Smooth muscle cell (in vitro differentiated cells): ENCODE measurements around the gene CCDC187. TPM values are rescaled to one million over a fixed set of nuclear protein-coding genes. Genes with fewer than 3 reads are reported as not detected.

Source experiments
- DNase-seq: peaks from one replicate; lab custom pipeline; 2025; ENCODE audit not compliant: unreplicated experiment; lab: John Stamatoyannopoulos, UW
- H2AFZ ChIP-seq: fragments of 200-600 bp; sonication (generic); 2 replicates; pipeline ENCODE4 v1.6.0; 2016; ENCODE audit warnings: antibody characterized with exemption, low read depth, mild to moderate bottlenecking
- H3F3A ChIP-seq: fragments of 200-600 bp; sonication (generic); 2 replicates; pipeline ENCODE4 v1.6.0; 2017; ENCODE audit warnings: antibody characterized with exemption, low read depth
- H3K27ac ChIP-seq: fragments of 200-600 bp; sonication (generic); 2 replicates; pipeline ENCODE4 v1.5.1; 2016; ENCODE audit warnings: low read depth, mild to moderate bottlenecking
- H3K27me3 ChIP-seq: fragments of 200-600 bp; sonication (generic); 2 replicates; pipeline ENCODE4 v1.6.1; 2016; ENCODE audit warnings: low read depth, mild to moderate bottlenecking
- H3K36me3 ChIP-seq: fragments of 200-600 bp; sonication (generic); 2 replicates; pipeline ENCODE4 v1.5.1; 2016; ENCODE audit warnings: low read depth
- H3K4me1 ChIP-seq: fragments of 200-600 bp; sonication (generic); 2 replicates; pipeline ENCODE4 v1.5.1; 2016; ENCODE audit warnings: low read depth
- H3K4me2 ChIP-seq: fragments of 200-600 bp; sonication (generic); 2 replicates; pipeline ENCODE4 v1.6.0; 2016; ENCODE audit warnings: mild to moderate bottlenecking
- H3K4me3 ChIP-seq: fragments of 200-600 bp; sonication (generic); 2 replicates; pipeline ENCODE4 v1.5.1; 2016; ENCODE audit warnings: mild to moderate bottlenecking
- H3K79me2 ChIP-seq: fragments of 200-600 bp; sonication (generic); 2 replicates; pipeline ENCODE4 v1.6.0; 2016; ENCODE audit warnings: low read depth, mild to moderate bottlenecking
- H3K9ac ChIP-seq: fragments of 200-600 bp; sonication (generic); 2 replicates; pipeline ENCODE4 v1.6.0; 2016; ENCODE audit warnings: low read depth
- H3K9me3 ChIP-seq: fragments of 200-600 bp; sonication (generic); replicated peaks from 2 replicates; pipeline ENCODE4 v1.5.1; 2016; ENCODE audit warnings: low read depth
- H4K20me1 ChIP-seq: fragments of 200-600 bp; sonication (generic); 2 replicates; pipeline ENCODE4 v1.6.0; 2016; ENCODE audit warnings: low read depth
- WGBS: methylation state at CpG from one replicate; pipeline ENCODE4 v1.1.7; 2016; ENCODE audit warnings: low lambda C conversion rate; 5-methylcytosine and 5-hydroxymethylcytosine counted together
- polyA plus RNA-seq: library from polyadenylated mRNA; unstranded; fragments of >200 nt; fragmentation: Nextera tagmentation; extraction: Ambion mirVana; gene quantifications from 2 replicates; pipeline ENCODE4 v1.2.1, GENCODE V29; 2016
- total RNA-seq: library from RNA; depleted of rRNA; stranded (reverse); fragments of >200 nt; gene quantifications from 2 replicates; pipeline ENCODE4 v1.2.3, GENCODE V29; 2014
- TF ChIP-seq, protein P1 (sequence below): fragments of 200-600 bp; sonication (generic); IDR thresholded peaks from 2 replicates; pipeline ENCODE4 v1.5.1; 2017; ENCODE audit warnings: borderline replicate concordance, mild to moderate bottlenecking, antibody characterized with exemption; ENCODE audit not compliant: insufficient read depth, poor library complexity, severe bottlenecking

Gene CCDC187
- total and polyA plus RNA-seq, 2 experiments from 2014 or later, result 0.10 TPM; not detected in 1

DNA sequence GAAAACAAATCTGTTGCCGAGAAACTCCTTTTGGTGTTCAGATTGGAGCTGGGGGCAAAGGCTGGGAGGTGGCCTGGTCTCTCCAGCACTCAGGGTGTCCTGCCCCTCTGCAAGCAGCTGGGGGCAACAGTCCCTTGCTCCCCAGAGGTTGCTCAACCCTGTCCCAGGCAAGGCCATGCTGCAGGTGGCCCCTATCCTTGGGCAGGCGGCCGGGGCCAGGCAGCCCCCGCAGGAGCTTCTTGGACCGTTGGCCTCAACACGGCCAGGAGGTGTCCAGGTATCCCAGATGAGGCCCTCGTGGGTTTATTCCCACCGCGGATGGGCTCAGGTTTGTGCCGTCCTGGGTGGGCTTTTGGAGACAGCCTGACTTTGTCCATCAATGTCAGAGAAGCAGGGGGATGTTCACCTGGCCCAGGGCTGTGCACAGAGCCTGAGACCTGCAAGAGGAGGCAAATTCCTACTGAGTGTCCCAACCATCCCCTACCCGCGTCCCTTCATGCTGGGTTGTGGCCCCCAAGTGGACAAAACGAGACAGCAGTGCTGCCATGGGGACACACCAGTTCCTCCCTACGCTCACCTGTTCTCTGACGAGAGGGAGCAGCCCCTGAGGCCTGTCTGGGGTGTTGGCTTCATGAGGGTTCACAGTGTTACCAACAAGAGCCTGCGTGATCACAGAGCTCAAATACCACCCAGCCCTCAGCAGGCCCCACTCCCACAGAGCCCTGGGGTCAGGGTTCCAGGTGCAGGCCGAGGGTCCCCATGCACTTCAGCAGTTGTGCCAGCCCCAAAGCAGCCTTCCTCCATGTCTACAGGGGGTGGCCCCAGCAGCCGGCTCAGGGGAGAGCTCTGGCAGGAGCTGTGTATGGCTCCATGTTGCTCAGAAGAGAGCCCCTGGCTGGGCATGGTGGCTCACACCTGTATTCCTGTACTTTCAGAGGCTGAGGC is 9.5 kb upstream of the CCDC187 start:
- H3K27me3 ChIP-seq, result no peaks in the 10 kb centered on the region
- H3K9ac ChIP-seq, result no peak overlapping the region
- H3K4me1 ChIP-seq, result no peaks in the 10 kb centered on the region
- no peaks in the 10 kb centered on the region for H3F3A ChIP-seq
- no peaks in the 10 kb centered on the region for H3K36me3 ChIP-seq
- no peaks in the 10 kb centered on the region for H4K20me1 ChIP-seq
- DNase-seq, result no peak
- no peak overlapping the region for H3K4me2 ChIP-seq
- 93% methylated on average over 18 of the region's 18 CpGs for WGBS
- no peak overlapping the region for H3K27ac ChIP-seq
- H2AFZ ChIP-seq, result no peak overlapping the region
- H3K4me3 ChIP-seq, result no peak overlapping the region
- no peaks in the 10 kb centered on the region for H3K9me3 ChIP-seq
- no peaks in the 10 kb centered on the region for H3K79me2 ChIP-seq
- TF ChIP-seq, protein P1, sequence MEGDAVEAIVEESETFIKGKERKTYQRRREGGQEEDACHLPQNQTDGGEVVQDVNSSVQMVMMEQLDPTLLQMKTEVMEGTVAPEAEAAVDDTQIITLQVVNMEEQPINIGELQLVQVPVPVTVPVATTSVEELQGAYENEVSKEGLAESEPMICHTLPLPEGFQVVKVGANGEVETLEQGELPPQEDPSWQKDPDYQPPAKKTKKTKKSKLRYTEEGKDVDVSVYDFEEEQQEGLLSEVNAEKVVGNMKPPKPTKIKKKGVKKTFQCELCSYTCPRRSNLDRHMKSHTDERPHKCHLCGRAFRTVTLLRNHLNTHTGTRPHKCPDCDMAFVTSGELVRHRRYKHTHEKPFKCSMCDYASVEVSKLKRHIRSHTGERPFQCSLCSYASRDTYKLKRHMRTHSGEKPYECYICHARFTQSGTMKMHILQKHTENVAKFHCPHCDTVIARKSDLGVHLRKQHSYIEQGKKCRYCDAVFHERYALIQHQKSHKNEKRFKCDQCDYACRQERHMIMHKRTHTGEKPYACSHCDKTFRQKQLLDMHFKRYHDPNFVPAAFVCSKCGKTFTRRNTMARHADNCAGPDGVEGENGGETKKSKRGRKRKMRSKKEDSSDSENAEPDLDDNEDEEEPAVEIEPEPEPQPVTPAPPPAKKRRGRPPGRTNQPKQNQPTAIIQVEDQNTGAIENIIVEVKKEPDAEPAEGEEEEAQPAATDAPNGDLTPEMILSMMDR, result no peak

DNA sequence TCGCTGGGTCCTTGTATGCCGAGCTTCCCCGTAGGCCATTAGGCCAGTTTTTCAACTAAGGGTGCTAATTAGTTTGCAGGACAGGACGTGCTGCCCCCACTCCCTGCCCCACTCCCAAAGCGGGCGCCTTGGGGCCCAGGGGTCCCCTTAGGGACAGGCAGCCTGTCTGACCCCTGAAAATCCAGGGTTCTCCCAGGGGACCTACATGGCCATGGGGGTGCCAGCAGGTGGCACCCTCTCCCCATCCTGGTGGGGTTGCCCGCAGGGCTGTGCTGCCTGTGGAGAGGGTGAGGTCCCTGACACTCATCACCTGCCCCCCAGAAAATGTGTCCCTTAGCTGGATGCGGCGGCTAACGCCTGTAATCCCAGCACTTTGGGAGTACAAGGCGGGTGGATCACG is 8.5 kb upstream of the CCDC187 start:
- Histone ChIP-seq H3K27ac (no peak overlapping the region), H3K9me3 (no peaks in the 10 kb centered on the region), H3K4me3 (no peak overlapping the region), H3K4me1 (no peaks in the 10 kb centered on the region), H3K79me2 (no peaks in the 10 kb centered on the region), H3K4me2 (no peak overlapping the region), H3K27me3 (no peaks in the 10 kb centered on the region), H3F3A (no peaks in the 10 kb centered on the region), H3K9ac (no peak overlapping the region), H2AFZ (no peak overlapping the region), H3K36me3 (no peaks in the 10 kb centered on the region), H4K20me1 (no peaks in the 10 kb centered on the region)
- peak; percentile 8 for DNase-seq
- 82% methylated on average over 12 of the region's 12 CpGs for WGBS
- TF ChIP-seq, protein P1, result peak; percentile 70

DNA sequence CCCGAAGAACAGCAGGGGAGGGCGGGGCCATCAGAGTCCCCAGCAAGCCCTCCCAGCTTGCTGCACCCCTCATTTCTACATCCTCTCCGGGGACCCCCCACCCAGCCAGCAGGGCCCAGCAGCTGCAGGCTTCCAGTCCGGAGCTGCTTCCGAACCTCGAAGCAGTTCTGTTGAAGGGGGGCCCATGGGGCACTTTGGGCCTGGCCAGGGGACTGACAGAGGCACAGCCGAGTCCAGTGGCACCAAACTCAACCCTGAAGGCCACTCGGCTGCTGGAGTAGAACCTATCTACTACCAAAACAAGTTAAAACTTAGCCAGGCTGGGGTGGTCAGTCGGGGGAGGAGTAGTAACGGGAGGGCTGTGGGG is 8.1 kb upstream of the CCDC187 start:
- Histone ChIP-seq H3K36me3 (no peaks in the 10 kb centered on the region), H4K20me1 (no peaks in the 10 kb centered on the region), H3F3A (no peaks in the 10 kb centered on the region), H3K4me1 (no peaks in the 10 kb centered on the region), H3K9ac (no peak overlapping the region), H3K79me2 (no peaks in the 10 kb centered on the region), H3K27ac (no peak overlapping the region), H2AFZ (no peak overlapping the region), H3K4me3 (no peak overlapping the region), H3K4me2 (no peak overlapping the region), H3K9me3 (no peaks in the 10 kb centered on the region), H3K27me3 (no peaks in the 10 kb centered on the region)
- 85% methylated on average over 10 of the region's 10 CpGs for WGBS
- TF ChIP-seq, protein P1, result no peak
- no peak for DNase-seq
